ENCODE data around the gene HYAL3.
A peak's percentile ranks its signal among the peaks of the same experiment; 100 is the strongest.
"Not testable (repeated sequence)": the region's sequence is repeated elsewhere in the genome, so short reads cannot be mapped to it uniquely, and the experiment has no call there.

HYAL3 gene

GRCh38 chr3:50268703-50269451, 30.3 kb downstream of the HYAL3 start, which contains the start of gene SEMA3B:
SEMA3B (plus strand) TSS chr3:50269147; CDS start chr3:50269241, 94 bp downstream.
- no peak for DNase-seq

- DNase-seq, result no peak
Measured at GRCh38 chr3:50268276-50268675, 30.9 kb downstream of the HYAL3 start.

GRCh38 chr3:50267280-50267913, 31.8 kb downstream of the HYAL3 start:
- DNase-seq, result no peak

- DNase-seq, result no peak
Measured at GRCh38 chr3:50266836-50267235, 32.4 kb downstream of the HYAL3 start.

- DNase-seq, result no peak
Measured at GRCh38 chr3:50266017-50266416, 33.2 kb downstream of the HYAL3 start.

- DNase-seq, result no peak
Measured at GRCh38 chr3:50265571-50265970, 33.6 kb downstream of the HYAL3 start.

GRCh38 chr3:50264964-50265485, 34.2 kb downstream of the HYAL3 start:
- DNase-seq, result no peak

GRCh38 chr3:50264383-50264963, 34.7 kb downstream of the HYAL3 start:
- no peak for DNase-seq

GRCh38 chr3:50263478-50264382, 35.5 kb downstream of the HYAL3 start:
- DNase-seq, result no peak

- DNase-seq, result no peak
Measured at GRCh38 chr3:50262778-50263177, 36.4 kb downstream of the HYAL3 start.

- not testable (repeated sequence) for DNase-seq
Measured at GRCh38 chr3:50262200-50262599, 37.0 kb downstream of the HYAL3 start.

GRCh38 chr3:50261505-50261904, 37.7 kb downstream of the HYAL3 start:
- no peak for DNase-seq

- no peak for DNase-seq
Measured at GRCh38 chr3:50260942-50261441, 38.2 kb downstream of the HYAL3 start.

- peak; percentile 70 for DNase-seq
Measured at GRCh38 chr3:50260027-50260941, 38.9 kb downstream of the HYAL3 start.

- DNase-seq, result no peak
Measured at GRCh38 chr3:50259432-50260026, 39.7 kb downstream of the HYAL3 start.

GRCh38 chr3:50258979-50259378, 40.2 kb downstream of the HYAL3 start:
- no peak for DNase-seq

- DNase-seq, result no peak
Measured at GRCh38 chr3:50258029-50258680, 41.0 kb downstream of the HYAL3 start.

GRCh38 chr3:50256978-50257890, 42.0 kb downstream of the HYAL3 start:
- no peak for DNase-seq

GRCh38 chr3:50255251-50255615, 44.0 kb downstream of the HYAL3 start:
- no peak for DNase-seq
